Tibial nerve (tissue), 4 donors: ENCODE measurements around the gene GINS3. TPM values are rescaled to one million over a fixed set of nuclear protein-coding genes. Genes with fewer than 3 reads are reported as not detected.

ENCODE experiments used
- DNase-seq, 2 donors: peaks; one replicate each; pipeline ENCODE4 v3.0.0-alpha.2; 2019; ENCODE audit warnings: low spot score in 2 of 2
- H3K27ac ChIP-seq, 4 donors: fragments of 200-600 bp; sonication (generic) in 3 of 4; one replicate each; pipeline ENCODE4 v1.5.1; 2017 to 2019; ENCODE audit warnings: mild to moderate bottlenecking in 1 of 4
- H3K27me3 ChIP-seq, 2 donors: fragments of 200-600 bp; sonication (generic) in 1 of 2; one replicate each; pipeline versions ENCODE4 v1.5.1 to v1.6.0; 2017 to 2019
- H3K36me3 ChIP-seq, 3 donors: fragments of 200-600 bp; sonication (generic); one replicate each; pipeline ENCODE4 v1.5.1; 2018 to 2019
- H3K4me1 ChIP-seq, 4 donors: fragments of 200-600 bp; sonication (generic) in 3 of 4; one replicate each; pipeline ENCODE4 v1.5.1; 2017 to 2019
- H3K4me3 ChIP-seq, 4 donors: fragments of 200-600 bp; sonication (generic) in 3 of 4; one replicate each; pipeline ENCODE4 v1.5.1; 2017 to 2019; ENCODE audit warnings: mild to moderate bottlenecking in 1 of 4, moderate library complexity in 1 of 4
- H3K9me3 ChIP-seq, 4 donors: fragments of 200-600 bp; sonication (generic) in 3 of 4; one replicate each; pipeline ENCODE4 v1.5.1; 2017 to 2019
- EP300 ChIP-seq, 2 donors: sonication (generic); formaldehyde crosslinking; IDR thresholded peaks; one replicate each; pipeline ENCODE4 v1.6.1; 2017; ENCODE audit warnings: antibody characterized with exemption in 2 of 2, mild to moderate bottlenecking in 1 of 2
- POLR2A ChIP-seq, 2 donors: fragments of 450-650 bp; IDR thresholded peaks; one replicate each; pipeline ENCODE4 v1.6.1; 2017; ENCODE audit warnings: antibody characterized with exemption in 2 of 2, mild to moderate bottlenecking in 2 of 2, moderate library complexity in 2 of 2
- WGBS, 2 donors: methylation state at CpG; one replicate each; pipeline ENCODE4 v1.1.5; 2018; 5-methylcytosine and 5-hydroxymethylcytosine counted together
- total RNA-seq, 4 donors: library from RNA; depleted of rRNA; stranded (reverse); fragments of >200 nt; gene quantifications; one replicate each; pipeline ENCODE4 v1.1.0, GENCODE V29; 2016
- TF ChIP-seq, protein P1 (sequence below), 5 experiments: fragments of 200-600 bp in 3 of 5; fragments of 450-650 bp in 2 of 5; sonication (generic) in 3 of 5; IDR thresholded peaks; one replicate each; pipeline ENCODE4 v1.5.1; 2016 to 2019; ENCODE audit warnings: antibody characterized with exemption in 5 of 5, mild to moderate bottlenecking in 3 of 5, moderate library complexity in 2 of 5

Gene GINS3
- total RNA-seq, 4 donors from 2014 or later, result 1.5 to 5.7 (median 2.7) TPM

DNA sequence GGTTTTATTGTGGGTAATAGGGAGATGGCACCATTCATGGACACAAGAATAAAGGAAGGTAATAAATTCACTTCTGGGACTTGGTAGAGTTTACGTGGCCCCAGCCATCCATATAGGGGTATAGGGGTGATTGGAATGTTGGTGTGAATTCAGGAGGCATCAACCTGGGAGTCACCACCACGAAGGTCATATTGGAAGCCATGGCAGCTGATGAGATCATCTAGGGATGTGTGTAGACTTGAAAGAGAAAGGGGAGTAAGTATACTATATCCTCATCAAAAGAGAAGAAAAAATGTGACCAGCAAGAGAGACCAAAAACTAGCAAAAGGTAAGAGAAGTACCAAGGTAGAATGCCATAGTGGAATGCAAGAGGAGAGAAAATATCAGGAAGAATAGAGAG is 26.6 kb upstream of the GINS3 start:
- 52 to 63% methylated on average over 2 of the region's 2 CpGs for WGBS, 2 donors
- TF ChIP-seq POLR2A (IDR thresholded peaks at IDR 0.05), result no peak
- TF ChIP-seq, protein P1, sequence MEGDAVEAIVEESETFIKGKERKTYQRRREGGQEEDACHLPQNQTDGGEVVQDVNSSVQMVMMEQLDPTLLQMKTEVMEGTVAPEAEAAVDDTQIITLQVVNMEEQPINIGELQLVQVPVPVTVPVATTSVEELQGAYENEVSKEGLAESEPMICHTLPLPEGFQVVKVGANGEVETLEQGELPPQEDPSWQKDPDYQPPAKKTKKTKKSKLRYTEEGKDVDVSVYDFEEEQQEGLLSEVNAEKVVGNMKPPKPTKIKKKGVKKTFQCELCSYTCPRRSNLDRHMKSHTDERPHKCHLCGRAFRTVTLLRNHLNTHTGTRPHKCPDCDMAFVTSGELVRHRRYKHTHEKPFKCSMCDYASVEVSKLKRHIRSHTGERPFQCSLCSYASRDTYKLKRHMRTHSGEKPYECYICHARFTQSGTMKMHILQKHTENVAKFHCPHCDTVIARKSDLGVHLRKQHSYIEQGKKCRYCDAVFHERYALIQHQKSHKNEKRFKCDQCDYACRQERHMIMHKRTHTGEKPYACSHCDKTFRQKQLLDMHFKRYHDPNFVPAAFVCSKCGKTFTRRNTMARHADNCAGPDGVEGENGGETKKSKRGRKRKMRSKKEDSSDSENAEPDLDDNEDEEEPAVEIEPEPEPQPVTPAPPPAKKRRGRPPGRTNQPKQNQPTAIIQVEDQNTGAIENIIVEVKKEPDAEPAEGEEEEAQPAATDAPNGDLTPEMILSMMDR (IDR thresholded peaks at IDR 0.05), result no peak
- TF ChIP-seq EP300 (IDR thresholded peaks at IDR 0.05), result no peak
- H3K9me3 ChIP-seq, result peaks cover 0 to 13% (median 0%) of the 10 kb centered on the region in 4 donors

GRCh38 chr16:58366247-58367031 is 25.8 kb upstream of the GINS3 start:
- Histone ChIP-seq H3K27ac (no peak overlapping the region), H3K36me3 (no peaks in the 10 kb centered on the region), H3K9me3 (peaks cover 0 to 5% (median 0%) of the 10 kb centered on the region in 4 donors), H3K27me3 (no peaks in the 10 kb centered on the region), H3K4me1 (no peaks in the 10 kb centered on the region), H3K4me3 (no peak overlapping the region)
- TF ChIP-seq EP300 (IDR thresholded peaks at IDR 0.05) (no peak), POLR2A (IDR thresholded peaks at IDR 0.05) (no peak)
- TF ChIP-seq, protein P1 (IDR thresholded peaks at IDR 0.05), result no peak
- no peak for DNase-seq
- WGBS, 2 donors, result 74% methylated on average over 5 of the region's 5 CpGs

More for the DNA sequence above, 26.6 kb upstream of the GINS3 start:
- Histone ChIP-seq H3K36me3 (no peaks in the 10 kb centered on the region), H3K27me3 (no peaks in the 10 kb centered on the region), H3K27ac (no peak overlapping the region), H3K4me3 (no peak overlapping the region), H3K4me1 (no peaks in the 10 kb centered on the region)
- no peak for DNase-seq

DNA sequence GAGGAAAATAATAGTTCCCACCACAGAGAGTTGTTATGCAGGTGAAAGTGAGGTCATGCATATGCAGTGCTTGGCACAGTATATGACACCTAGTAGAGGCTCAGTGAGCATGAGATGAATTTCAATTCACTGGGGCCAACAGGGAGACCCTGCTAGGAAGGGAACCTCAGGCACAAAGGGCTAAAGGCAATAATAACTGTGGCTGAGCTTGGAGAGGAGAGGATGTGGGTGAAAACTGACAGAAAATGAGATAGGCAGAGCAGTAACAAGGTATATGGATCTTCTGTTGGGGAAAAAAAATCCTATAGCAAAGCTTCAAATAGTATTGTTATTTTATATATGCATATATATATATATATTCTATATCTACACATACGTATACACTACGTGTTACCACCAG is 25.0 kb upstream of the GINS3 start:
- WGBS, 2 donors, result 82 to 88% methylated on average over 2 of the region's 2 CpGs
- H3K4me3 ChIP-seq, result no peak overlapping the region

GRCh38 chr16:58371841-58372240 is 20.4 kb upstream of the GINS3 start:
- WGBS, 2 donors, result 96% methylated on average over 2 of the region's 2 CpGs
- Histone ChIP-seq H3K4me1 (no peaks in the 10 kb centered on the region), H3K36me3 (no peaks in the 10 kb centered on the region), H3K9me3 (peaks cover 0 to 6% (median 0%) of the 10 kb centered on the region in 4 donors), H3K27me3 (no peaks in the 10 kb centered on the region), H3K4me3 (no peak overlapping the region), H3K27ac (no peak overlapping the region)
- no peak for TF ChIP-seq EP300 (IDR thresholded peaks at IDR 0.05)
- TF ChIP-seq, protein P1 (IDR thresholded peaks at IDR 0.05), result no peak
- no peak for TF ChIP-seq POLR2A (IDR thresholded peaks at IDR 0.05)
- DNase-seq, result no peak

More for the DNA sequence above, 25.0 kb upstream of the GINS3 start:
- no peak for DNase-seq
- TF ChIP-seq POLR2A (IDR thresholded peaks at IDR 0.05) (no peak), EP300 (IDR thresholded peaks at IDR 0.05) (no peak)
- TF ChIP-seq, protein P1 (IDR thresholded peaks at IDR 0.05), result no peak
- H3K36me3 ChIP-seq, result no peaks in the 10 kb centered on the region
- H3K27me3 ChIP-seq, result no peaks in the 10 kb centered on the region
- H3K27ac ChIP-seq, result no peak overlapping the region
- no peaks in the 10 kb centered on the region for H3K4me1 ChIP-seq
- peaks cover 0 to 6% (median 0%) of the 10 kb centered on the region in 4 donors for H3K9me3 ChIP-seq

GRCh38 chr16:58375386-58375785 is 16.9 kb upstream of the GINS3 start:
- Histone ChIP-seq H3K27ac (no peak overlapping the region), H3K4me1 (no peaks in the 10 kb centered on the region), H3K36me3 (no peaks in the 10 kb centered on the region), H3K9me3 (peaks cover 0 to 6% (median 0%) of the 10 kb centered on the region in 4 donors), H3K4me3 (no peak overlapping the region), H3K27me3 (no peaks in the 10 kb centered on the region)
- TF ChIP-seq POLR2A (IDR thresholded peaks at IDR 0.05) (no peak), EP300 (IDR thresholded peaks at IDR 0.05) (no peak)
- TF ChIP-seq, protein P1 (IDR thresholded peaks at IDR 0.05), result no peak
- no peak for DNase-seq
